Measurements from ENCODE around the gene HOPX.

Gene HOPX

DNA sequence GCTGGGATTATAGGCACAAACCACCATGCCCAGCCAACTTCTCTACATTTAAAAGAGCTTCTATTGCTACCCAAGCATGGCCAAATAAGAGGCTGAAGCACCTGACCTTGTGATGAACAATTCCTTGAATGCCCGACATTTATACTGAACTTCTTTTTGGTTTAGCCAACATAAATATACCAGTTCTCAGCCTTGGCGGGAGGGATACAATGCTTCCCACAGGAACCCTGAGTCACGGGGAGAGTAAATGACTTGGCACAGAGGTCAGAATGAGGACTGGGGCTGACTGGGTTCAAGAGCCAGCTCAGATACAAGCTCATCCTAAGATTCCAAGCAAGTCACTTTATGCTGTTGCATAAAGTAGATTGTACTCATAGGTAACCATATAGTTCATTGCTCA is 6.1 kb downstream of the HOPX start (continued):
- TF ChIP-seq, protein P1, sequence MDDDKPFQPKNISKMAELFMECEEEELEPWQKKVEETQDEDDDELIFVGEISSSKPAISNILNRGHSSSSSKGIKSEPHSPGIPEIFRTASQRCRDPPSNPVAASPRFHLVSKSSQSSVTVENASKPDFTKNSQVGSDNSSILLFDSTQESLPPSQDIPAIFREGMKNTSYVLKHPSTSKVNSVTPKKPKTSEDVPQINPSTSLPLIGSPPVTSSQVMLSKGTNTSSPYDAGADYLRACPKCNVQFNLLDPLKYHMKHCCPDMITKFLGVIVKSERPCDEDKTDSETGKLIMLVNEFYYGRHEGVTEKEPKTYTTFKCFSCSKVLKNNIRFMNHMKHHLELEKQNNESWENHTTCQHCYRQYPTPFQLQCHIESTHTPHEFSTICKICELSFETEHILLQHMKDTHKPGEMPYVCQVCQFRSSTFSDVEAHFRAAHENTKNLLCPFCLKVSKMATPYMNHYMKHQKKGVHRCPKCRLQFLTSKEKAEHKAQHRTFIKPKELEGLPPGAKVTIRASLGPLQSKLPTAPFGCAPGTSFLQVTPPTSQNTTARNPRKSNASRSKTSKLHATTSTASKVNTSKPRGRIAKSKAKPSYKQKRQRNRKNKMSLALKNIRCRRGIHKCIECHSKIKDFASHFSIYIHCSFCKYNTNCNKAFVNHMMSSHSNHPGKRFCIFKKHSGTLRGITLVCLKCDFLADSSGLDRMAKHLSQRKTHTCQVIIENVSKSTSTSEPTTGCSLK (tag by site-specific recombination; IDR thresholded peaks at IDR 0.05): no peak
- TF ChIP-seq ZNF324 (tag by site-specific recombination; IDR thresholded peaks at IDR 0.05) (no peak), ZSCAN23 (tag by site-specific recombination; IDR thresholded peaks at IDR 0.05) (no peak)

GRCh38 chr4:56671860-56672259 is 9.2 kb downstream of the HOPX start:
- H3K4me3 ChIP-seq (ENCODE audit: low read depth, low read length): no peak overlapping the region
- no peaks in the 10 kb centered on the region for H3K9me3 ChIP-seq (ENCODE audit: control insufficient read depth, insufficient read depth, low read depth, low read length)
- no peak for TF ChIP-seq PBX3 (CRISPR knock-in tag; IDR thresholded peaks at IDR 0.05)
- TF ChIP-seq, protein P2, sequence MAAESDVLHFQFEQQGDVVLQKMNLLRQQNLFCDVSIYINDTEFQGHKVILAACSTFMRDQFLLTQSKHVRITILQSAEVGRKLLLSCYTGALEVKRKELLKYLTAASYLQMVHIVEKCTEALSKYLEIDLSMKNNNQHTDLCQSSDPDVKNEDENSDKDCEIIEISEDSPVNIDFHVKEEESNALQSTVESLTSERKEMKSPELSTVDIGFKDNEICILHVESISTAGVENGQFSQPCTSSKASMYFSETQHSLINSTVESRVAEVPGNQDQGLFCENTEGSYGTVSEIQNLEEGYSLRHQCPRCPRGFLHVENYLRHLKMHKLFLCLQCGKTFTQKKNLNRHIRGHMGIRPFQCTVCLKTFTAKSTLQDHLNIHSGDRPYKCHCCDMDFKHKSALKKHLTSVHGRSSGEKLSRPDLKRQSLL (tag by site-specific recombination; IDR thresholded peaks at IDR 0.05): peak; percentile 33; the same call in 1 of the 2 replicates
- TF ChIP-seq, protein P3, sequence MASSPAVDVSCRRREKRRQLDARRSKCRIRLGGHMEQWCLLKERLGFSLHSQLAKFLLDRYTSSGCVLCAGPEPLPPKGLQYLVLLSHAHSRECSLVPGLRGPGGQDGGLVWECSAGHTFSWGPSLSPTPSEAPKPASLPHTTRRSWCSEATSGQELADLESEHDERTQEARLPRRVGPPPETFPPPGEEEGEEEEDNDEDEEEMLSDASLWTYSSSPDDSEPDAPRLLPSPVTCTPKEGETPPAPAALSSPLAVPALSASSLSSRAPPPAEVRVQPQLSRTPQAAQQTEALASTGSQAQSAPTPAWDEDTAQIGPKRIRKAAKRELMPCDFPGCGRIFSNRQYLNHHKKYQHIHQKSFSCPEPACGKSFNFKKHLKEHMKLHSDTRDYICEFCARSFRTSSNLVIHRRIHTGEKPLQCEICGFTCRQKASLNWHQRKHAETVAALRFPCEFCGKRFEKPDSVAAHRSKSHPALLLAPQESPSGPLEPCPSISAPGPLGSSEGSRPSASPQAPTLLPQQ (tag by site-specific recombination; IDR thresholded peaks at IDR 0.05): no peak
- ChIA-PET POLR2A (no interaction called here), CTCF (interaction anchor here (0.7 kb wide), 1 partner anchor 126 kb away, joined by 3 read pairs; no protein-coding TSS in a partner anchor)
- no peaks in the 10 kb centered on the region for H3K36me3 ChIP-seq (ENCODE audit: control insufficient read depth in 2 of 2, insufficient read depth in 1 of 2, low read length in 2 of 2)
- H3K27ac ChIP-seq (ENCODE audit: extremely low read depth, low read depth, low read length): no peak overlapping the region
- no peaks in the 10 kb centered on the region for H3K4me1 ChIP-seq (ENCODE audit: control insufficient read depth, insufficient read depth, low read length)

- ChIA-PET CTCF (interaction anchor here (0.8 kb wide), 1 partner anchor 43 kb away, joined by 3 read pairs; no protein-coding TSS in a partner anchor), POLR2A (no interaction called here)
- no peak for TF ChIP-seq ZNF433 (tag by site-specific recombination; IDR thresholded peaks at IDR 0.05; ENCODE audit: low read depth)
- no peak for TF ChIP-seq ZSCAN30 (tag by site-specific recombination; IDR thresholded peaks at IDR 0.05)
- TF ChIP-seq, protein P4, sequence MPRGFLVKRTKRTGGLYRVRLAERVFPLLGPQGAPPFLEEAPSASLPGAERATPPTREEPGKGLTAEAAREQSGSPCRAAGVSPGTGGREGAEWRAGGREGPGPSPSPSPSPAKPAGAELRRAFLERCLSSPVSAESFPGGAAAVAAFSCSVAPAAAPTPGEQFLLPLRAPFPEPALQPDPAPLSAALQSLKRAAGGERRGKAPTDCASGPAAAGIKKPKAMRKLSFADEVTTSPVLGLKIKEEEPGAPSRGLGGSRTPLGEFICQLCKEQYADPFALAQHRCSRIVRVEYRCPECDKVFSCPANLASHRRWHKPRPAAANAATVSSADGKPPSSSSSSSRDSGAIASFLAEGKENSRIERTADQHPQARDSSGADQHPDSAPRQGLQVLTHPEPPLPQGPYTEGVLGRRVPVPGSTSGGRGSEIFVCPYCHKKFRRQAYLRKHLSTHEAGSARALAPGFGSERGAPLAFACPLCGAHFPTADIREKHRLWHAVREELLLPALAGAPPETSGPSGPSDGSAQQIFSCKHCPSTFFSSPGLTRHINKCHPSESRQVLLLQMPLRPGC (tag by site-specific recombination; IDR thresholded peaks at IDR 0.05): no peak
- TF ChIP-seq, protein P2 (tag by site-specific recombination; IDR thresholded peaks at IDR 0.05): no peak
- TF ChIP-seq, protein P5, sequence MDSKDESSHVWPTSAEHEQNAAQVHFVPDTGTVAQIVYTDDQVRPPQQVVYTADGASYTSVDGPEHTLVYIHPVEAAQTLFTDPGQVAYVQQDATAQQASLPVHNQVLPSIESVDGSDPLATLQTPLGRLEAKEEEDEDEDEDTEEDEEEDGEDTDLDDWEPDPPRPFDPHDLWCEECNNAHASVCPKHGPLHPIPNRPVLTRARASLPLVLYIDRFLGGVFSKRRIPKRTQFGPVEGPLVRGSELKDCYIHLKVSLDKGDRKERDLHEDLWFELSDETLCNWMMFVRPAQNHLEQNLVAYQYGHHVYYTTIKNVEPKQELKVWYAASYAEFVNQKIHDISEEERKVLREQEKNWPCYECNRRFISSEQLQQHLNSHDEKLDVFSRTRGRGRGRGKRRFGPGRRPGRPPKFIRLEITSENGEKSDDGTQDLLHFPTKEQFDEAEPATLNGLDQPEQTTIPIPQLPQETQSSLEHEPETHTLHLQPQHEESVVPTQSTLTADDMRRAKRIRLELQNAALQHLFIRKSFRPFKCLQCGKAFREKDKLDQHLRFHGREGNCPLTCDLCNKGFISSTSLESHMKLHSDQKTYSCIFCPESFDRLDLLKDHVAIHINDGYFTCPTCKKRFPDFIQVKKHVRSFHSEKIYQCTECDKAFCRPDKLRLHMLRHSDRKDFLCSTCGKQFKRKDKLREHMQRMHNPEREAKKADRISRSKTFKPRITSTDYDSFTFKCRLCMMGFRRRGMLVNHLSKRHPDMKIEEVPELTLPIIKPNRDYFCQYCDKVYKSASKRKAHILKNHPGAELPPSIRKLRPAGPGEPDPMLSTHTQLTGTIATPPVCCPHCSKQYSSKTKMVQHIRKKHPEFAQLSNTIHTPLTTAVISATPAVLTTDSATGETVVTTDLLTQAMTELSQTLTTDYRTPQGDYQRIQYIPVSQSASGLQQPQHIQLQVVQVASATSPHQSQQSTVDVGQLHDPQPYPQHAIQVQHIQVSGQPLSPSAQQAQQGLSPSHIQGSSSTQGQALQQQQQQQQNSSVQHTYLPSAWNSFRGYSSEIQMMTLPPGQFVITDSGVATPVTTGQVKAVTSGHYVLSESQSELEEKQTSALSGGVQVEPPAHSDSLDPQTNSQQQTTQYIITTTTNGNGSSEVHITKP (tag by site-specific recombination; IDR thresholded peaks at IDR 0.05): no peak
- TF ChIP-seq ZNF248 (tag by site-specific recombination; IDR thresholded peaks at IDR 0.05): no peak
- no peak for TF ChIP-seq ZNF416 (tag by site-specific recombination; IDR thresholded peaks at IDR 0.05)
- no peaks in the 10 kb centered on the region for H3K4me1 ChIP-seq (ENCODE audit: control insufficient read depth, insufficient read depth, low read length)
- no peak overlapping the region for H3K27ac ChIP-seq (ENCODE audit: extremely low read depth, low read depth, low read length)
- H3K36me3 ChIP-seq (ENCODE audit: control insufficient read depth in 2 of 2, insufficient read depth in 1 of 2, low read length in 2 of 2): no peaks in the 10 kb centered on the region
- no peak overlapping the region for H3K4me3 ChIP-seq (ENCODE audit: low read depth, low read length)
- H3K9me3 ChIP-seq (ENCODE audit: control insufficient read depth, insufficient read depth, low read depth, low read length): no peaks in the 10 kb centered on the region
Measured at GRCh38 chr4:56671373-56671772, 9.7 kb downstream of the HOPX start.
